ENCODE results near the gene SERPINA12.
"Not testable (repeated sequence)": the region's sequence is repeated elsewhere in the genome, so short reads cannot be mapped to it uniquely, and the experiment has no call there.

Gene SERPINA12

DNA sequence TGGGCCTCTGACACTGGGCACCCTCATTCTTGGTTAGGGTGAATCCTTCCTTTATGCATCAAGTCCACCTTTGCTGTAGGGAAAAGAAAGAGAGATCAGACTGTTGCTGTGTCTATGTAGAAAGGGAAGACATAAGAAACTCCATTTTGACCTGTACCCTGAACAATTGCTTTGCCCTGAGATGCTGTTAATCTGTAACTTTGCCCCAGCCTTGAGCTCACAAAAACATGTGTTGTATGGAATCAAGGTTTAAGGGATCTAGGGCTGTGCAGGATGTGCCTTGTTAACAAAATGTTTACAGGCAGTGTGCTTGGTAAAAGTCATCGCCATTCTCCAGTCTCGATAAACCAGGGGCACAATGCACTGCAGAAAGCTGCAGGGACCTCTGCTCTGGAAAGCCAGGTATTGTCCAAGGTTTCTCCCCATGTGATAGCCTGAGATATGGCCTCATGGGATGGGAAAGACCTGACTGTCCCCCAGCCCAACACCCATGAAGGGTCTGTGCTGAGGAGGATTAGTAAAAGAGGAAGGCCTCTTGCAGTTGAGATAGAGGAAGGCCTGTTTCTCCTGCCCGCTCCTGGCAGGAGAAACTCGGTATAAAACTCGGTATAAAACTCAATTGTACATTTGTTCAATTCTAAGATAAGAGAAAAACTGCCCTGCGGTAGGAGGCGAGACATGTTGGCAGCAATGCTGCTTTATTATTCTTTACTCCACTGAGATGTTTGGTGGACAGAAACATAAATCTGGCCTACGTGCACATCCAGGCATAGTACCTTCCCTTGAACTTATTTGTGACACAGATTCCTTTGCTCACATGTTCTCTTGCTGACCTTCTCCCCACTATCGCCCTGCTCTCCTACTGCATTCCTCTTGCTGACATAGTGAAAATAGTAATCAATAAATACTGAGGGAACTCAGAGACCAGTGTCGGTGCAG, 26.9 kb downstream of the SERPINA12 start:
- H3K27ac ChIP-seq (ENCODE audit: low read depth, low read length); H3K27me3 ChIP-seq (ENCODE audit: control insufficient read depth, insufficient read depth, low read length); H3K9ac ChIP-seq (ENCODE audit: low read length); H3K36me3 ChIP-seq (ENCODE audit: control insufficient read depth, insufficient read depth, low read length); H3K4me3 ChIP-seq (ENCODE audit: low read length); H3K4me1 ChIP-seq (ENCODE audit: control insufficient read depth, insufficient read depth, low read length): not testable (repeated sequence)

DNA sequence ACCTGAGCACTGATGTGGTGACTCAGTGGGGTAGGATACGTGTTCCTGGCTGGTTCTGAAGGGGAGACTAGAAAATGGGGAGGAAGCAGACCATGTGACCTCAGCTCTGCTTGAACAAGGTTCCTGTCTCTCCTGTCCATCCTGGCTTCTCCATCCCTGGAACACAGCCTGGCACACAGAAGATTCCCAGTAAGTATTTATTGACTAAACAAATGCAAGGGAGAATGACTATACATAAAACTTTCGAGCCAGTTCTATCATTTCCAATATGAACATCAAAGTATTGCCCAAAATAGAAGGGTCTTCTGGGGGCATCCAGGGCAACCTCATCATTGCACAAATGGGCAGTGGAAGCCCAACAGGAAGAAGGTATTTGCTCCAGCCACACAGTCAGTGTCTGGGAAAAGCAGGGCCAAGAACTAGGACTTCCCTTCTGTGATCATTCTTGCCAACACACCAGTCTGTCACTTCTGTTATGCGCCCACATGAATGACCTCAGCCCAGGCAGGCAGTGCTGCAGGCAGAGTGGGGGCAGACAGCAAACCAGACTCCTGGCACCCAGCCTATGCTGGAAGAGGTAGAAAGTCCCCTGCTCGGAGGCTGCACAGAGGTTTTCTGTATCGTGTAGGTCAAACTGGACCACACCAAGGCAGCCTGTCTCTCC, 27.7 kb downstream of the SERPINA12 start:
- H3K9ac ChIP-seq (ENCODE audit: low read length) = no peak overlapping the region
- no peaks in the 10 kb centered on the region for H3K36me3 ChIP-seq (ENCODE audit: control insufficient read depth, insufficient read depth, low read length)
- no peak overlapping the region for H3K27ac ChIP-seq (ENCODE audit: low read depth, low read length)
- peaks cover 2% of the 10 kb centered on the region for H3K4me1 ChIP-seq (ENCODE audit: control insufficient read depth, insufficient read depth, low read length)
- no peak overlapping the region for H3K4me3 ChIP-seq (ENCODE audit: low read length)
- peaks cover 2% of the 10 kb centered on the region for H3K27me3 ChIP-seq (ENCODE audit: control insufficient read depth, insufficient read depth, low read length)

DNA sequence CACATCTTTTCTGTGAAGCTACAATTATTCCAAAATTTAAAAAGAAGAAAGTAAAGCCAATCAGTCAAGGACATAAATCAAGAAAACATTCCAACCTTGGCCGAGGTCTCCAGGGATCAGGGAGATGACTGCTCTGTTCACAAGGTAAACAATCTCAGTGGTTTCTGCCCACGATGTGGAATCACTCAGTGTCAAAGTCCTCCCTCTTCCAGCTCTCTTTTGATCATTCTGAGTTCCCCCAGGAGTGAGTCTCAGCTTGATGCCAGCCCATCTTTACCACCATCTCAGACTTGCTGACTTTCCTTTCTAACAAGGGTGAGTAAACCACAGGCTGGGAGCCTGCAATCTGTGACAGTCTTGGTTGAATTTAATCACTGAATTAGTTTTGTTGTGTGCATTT, 28.5 kb downstream of the SERPINA12 start:
- H3K4me3 ChIP-seq (ENCODE audit: low read length) = no peak overlapping the region
- no peaks in the 10 kb centered on the region for H3K4me1 ChIP-seq (ENCODE audit: control insufficient read depth, insufficient read depth, low read length)
- H3K27ac ChIP-seq (ENCODE audit: low read depth, low read length) = no peak overlapping the region
- no peaks in the 10 kb centered on the region for H3K27me3 ChIP-seq (ENCODE audit: control insufficient read depth, insufficient read depth, low read length)
- H3K36me3 ChIP-seq (ENCODE audit: control insufficient read depth, insufficient read depth, low read length) = no peaks in the 10 kb centered on the region
- H3K9ac ChIP-seq (ENCODE audit: low read length) = no peak overlapping the region

DNA sequence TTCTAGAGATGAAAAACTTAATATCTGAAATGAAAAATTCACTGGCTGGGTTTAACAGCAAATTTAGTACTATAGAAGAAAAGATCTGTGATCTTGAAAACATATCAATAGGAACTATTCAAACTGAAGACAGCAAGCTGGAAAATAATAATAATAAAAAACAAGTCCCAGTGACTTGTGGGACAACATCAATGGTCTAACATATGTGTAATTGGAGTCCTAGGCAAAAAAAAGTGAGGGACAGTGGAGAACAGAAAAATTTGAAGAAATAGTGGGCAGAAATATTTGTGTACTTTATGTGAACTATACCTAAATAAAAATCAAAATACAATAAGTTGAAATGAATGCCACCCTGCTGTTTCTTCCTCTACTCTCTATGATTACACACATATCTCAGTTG, 30.8 kb downstream of the SERPINA12 start:
- Histone ChIP-seq H3K4me1 (ENCODE audit: control insufficient read depth, insufficient read depth, low read length) (no peaks in the 10 kb centered on the region), H3K9ac (ENCODE audit: low read length) (no peak overlapping the region), H3K4me3 (ENCODE audit: low read length) (no peak overlapping the region), H3K27me3 (ENCODE audit: control insufficient read depth, insufficient read depth, low read length) (no peaks in the 10 kb centered on the region), H3K27ac (ENCODE audit: low read depth, low read length) (no peak overlapping the region), H3K36me3 (ENCODE audit: control insufficient read depth, insufficient read depth, low read length) (no peaks in the 10 kb centered on the region)

GRCh38 chr14:94476023-94476422, 33.2 kb downstream of the SERPINA12 start, which contains the start of gene SERPINA9:
Gene SERPINA9, minus strand, starts transcription at chr14:94476197. Its CDS starts 6,357 bp downstream, at chr14:94469840.
- Histone ChIP-seq H3K27ac (ENCODE audit: low read depth, low read length) (no peak within 1 kb of the TSS), H3K4me3 (ENCODE audit: low read length) (no peak within 1 kb of the TSS), H3K36me3 (ENCODE audit: control insufficient read depth, insufficient read depth, low read length) (no peaks in the 10 kb centered on the region), H3K4me1 (ENCODE audit: control insufficient read depth, insufficient read depth, low read length) (no peaks in the 10 kb centered on the region), H3K27me3 (ENCODE audit: control insufficient read depth, insufficient read depth, low read length) (no peaks in the 10 kb centered on the region), H3K9ac (ENCODE audit: low read length) (no peak within 1 kb of the TSS)

DNA sequence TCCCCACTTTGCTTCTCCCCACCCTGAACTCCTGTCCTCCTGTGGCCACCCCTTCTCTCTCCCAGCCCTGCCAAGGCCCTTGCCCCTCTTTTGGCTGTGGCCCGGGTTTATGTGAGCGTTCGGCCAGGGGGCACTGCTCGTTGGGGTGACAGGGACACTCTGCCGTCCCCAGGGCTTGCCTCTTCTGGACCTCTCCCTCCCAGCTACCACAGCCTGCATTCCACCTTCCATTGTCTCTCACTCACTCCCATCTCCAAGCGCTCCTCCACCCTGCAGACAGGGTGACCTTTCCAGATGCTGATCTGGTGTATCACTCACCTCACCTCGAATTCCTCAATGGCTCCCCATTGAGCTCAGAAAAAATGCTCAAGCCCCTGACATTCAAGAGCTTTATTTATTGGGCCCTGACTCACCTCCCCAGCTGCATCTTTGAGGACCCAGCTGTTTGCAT, 34.7 kb downstream of the SERPINA12 start:
- no peaks in the 10 kb centered on the region for H3K27me3 ChIP-seq (ENCODE audit: control insufficient read depth, insufficient read depth, low read length)
- no peaks in the 10 kb centered on the region for H3K36me3 ChIP-seq (ENCODE audit: control insufficient read depth, insufficient read depth, low read length)
- no peaks in the 10 kb centered on the region for H3K4me1 ChIP-seq (ENCODE audit: control insufficient read depth, insufficient read depth, low read length)

DNA sequence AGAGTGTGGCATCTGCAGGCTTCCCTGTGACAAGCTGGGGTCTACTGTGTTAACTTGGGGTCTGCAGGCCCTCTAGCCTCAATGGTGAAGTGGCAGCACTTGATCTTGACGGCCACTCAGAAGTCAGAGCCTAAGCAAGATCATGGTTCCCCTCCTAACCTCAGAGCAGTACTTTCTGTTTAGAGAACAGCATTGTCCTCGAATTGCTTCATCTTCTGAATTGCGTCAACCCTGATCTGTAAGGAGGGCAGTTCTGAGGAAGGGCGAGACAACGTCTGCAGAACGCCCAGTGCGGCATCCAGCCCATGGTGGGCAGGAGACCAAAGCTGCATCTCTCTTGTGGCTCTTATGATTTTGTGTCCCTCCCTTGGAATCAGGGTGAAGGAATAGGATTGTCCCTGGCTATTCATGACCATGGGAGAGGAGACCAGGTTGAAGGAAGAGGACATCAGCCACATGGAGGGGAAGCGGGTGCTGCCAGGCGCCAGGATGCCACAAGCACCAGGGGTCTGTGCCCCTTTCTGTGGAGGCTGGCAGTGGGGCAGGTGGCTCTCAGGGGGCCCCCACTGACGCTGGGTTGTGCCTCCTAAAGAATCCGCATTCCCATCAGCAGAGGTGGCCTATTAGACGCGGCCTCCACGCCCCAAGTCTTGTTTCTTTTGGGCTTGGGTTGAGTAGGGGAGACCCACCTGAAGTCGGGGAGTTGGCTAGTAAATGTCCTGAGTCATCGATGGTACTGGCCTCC, 35.4 kb downstream of the SERPINA12 start:
- no peak overlapping the region for H3K9ac ChIP-seq (ENCODE audit: low read length)
- no peak overlapping the region for H3K27ac ChIP-seq (ENCODE audit: low read depth, low read length)
- no peaks in the 10 kb centered on the region for H3K36me3 ChIP-seq (ENCODE audit: control insufficient read depth, insufficient read depth, low read length)
- no peaks in the 10 kb centered on the region for H3K4me1 ChIP-seq (ENCODE audit: control insufficient read depth, insufficient read depth, low read length)
- H3K4me3 ChIP-seq (ENCODE audit: low read length) = no peak overlapping the region
- H3K27me3 ChIP-seq (ENCODE audit: control insufficient read depth, insufficient read depth, low read length) = no peaks in the 10 kb centered on the region

More for the DNA sequence above, 34.7 kb downstream of the SERPINA12 start:
- Histone ChIP-seq H3K27ac (ENCODE audit: low read depth, low read length) (no peak overlapping the region), H3K9ac (ENCODE audit: low read length) (no peak overlapping the region), H3K4me3 (ENCODE audit: low read length) (no peak overlapping the region)

DNA sequence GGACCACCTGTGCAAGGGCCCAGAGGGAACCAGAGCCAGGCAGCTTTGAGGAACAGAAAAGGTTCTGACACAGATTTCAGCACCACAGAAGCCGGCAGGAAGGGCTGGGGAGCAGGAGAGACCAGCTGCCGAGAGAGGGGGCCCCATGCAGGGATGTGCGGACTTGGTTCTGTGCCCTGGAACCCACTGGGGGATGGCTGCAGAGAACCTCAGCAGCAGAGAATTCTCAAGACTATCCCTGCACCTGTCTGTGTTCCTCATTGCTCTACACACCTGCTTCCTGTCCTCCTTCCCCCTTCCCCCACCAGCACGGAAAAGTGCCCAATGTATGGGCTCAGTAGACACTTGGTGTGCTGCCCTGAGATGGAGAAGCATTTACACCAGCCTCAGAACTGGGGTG, 36.4 kb downstream of the SERPINA12 start:
- H3K4me1 ChIP-seq (ENCODE audit: control insufficient read depth, insufficient read depth, low read length) = no peaks in the 10 kb centered on the region
- no peak overlapping the region for H3K9ac ChIP-seq (ENCODE audit: low read length)
- no peak overlapping the region for H3K4me3 ChIP-seq (ENCODE audit: low read length)
- H3K27me3 ChIP-seq (ENCODE audit: control insufficient read depth, insufficient read depth, low read length) = no peaks in the 10 kb centered on the region
- no peak overlapping the region for H3K27ac ChIP-seq (ENCODE audit: low read depth, low read length)
- H3K36me3 ChIP-seq (ENCODE audit: control insufficient read depth, insufficient read depth, low read length) = no peaks in the 10 kb centered on the region

GRCh38 chr14:94471045-94471444, 38.2 kb downstream of the SERPINA12 start:
- H3K27me3 ChIP-seq (ENCODE audit: control insufficient read depth, insufficient read depth, low read length) = no peaks in the 10 kb centered on the region
- H3K36me3 ChIP-seq (ENCODE audit: control insufficient read depth, insufficient read depth, low read length) = no peaks in the 10 kb centered on the region
- no peak overlapping the region for H3K27ac ChIP-seq (ENCODE audit: low read depth, low read length)
- no peak overlapping the region for H3K4me3 ChIP-seq (ENCODE audit: low read length)
- H3K9ac ChIP-seq (ENCODE audit: low read length) = no peak overlapping the region
- no peaks in the 10 kb centered on the region for H3K4me1 ChIP-seq (ENCODE audit: control insufficient read depth, insufficient read depth, low read length)

DNA sequence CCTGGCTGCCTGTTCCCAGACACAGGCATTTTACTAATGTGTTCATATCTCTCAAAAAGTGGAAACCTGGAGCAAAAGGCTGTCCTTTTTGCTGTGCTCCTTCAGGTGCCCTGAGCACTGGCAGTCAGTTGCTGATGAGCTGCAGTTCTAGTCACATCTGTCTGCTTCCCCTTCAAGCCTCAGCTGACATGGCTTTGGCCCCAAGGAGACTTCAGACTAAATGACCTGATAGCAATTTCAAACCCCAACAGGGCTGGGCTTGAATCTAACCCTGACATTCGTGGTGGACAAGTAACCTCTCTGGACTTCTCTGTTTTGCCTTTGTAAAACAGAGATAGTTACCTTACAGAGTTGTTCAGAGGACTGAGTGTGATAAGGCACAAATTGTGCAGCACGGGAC, 39.0 kb downstream of the SERPINA12 start:
- no peak overlapping the region for H3K9ac ChIP-seq (ENCODE audit: low read length)
- no peak overlapping the region for H3K27ac ChIP-seq (ENCODE audit: low read depth, low read length)
- H3K4me1 ChIP-seq (ENCODE audit: control insufficient read depth, insufficient read depth, low read length) = no peaks in the 10 kb centered on the region
- H3K27me3 ChIP-seq (ENCODE audit: control insufficient read depth, insufficient read depth, low read length) = no peaks in the 10 kb centered on the region
- no peak overlapping the region for H3K4me3 ChIP-seq (ENCODE audit: low read length)
- no peaks in the 10 kb centered on the region for H3K36me3 ChIP-seq (ENCODE audit: control insufficient read depth, insufficient read depth, low read length)

- Histone ChIP-seq H3K9ac (ENCODE audit: low read length) (no peak overlapping the region), H3K27ac (ENCODE audit: low read depth, low read length) (no peak overlapping the region), H3K36me3 (ENCODE audit: control insufficient read depth, insufficient read depth, low read length) (no peaks in the 10 kb centered on the region), H3K27me3 (ENCODE audit: control insufficient read depth, insufficient read depth, low read length) (no peaks in the 10 kb centered on the region), H3K4me3 (ENCODE audit: low read length) (no peak overlapping the region), H3K4me1 (ENCODE audit: control insufficient read depth, insufficient read depth, low read length) (no peaks in the 10 kb centered on the region)
Observed at GRCh38 chr14:94469261-94469660, 40.0 kb downstream of the SERPINA12 start.
